SK-N-SH (cell line): ENCODE data around the gene CCDC175.

ENCODE experiments used
- CTCF ChIP-seq: fragments of 200-600 bp; sonication (generic); IDR thresholded peaks from 2 replicates; pipeline ENCODE4 v1.6.1; 2017; ENCODE audit warnings: antibody characterized with exemption, mild to moderate bottlenecking, moderate library complexity
- EP300 ChIP-seq, 2 experiments: IDR thresholded peaks; 2 replicates each; pipeline versions ENCODE4 v1.4.0 to v1.6.1; 2012; ENCODE audit warnings: borderline replicate concordance in 1 of 2, low read depth in 1 of 2, low read length in 1 of 2
- EZH2phosphoT487 ChIP-seq: fragments of 200-600 bp; sonication (generic); IDR thresholded peaks from 2 replicates; pipeline ENCODE4 v1.6.1; 2017; ENCODE audit warnings: low read depth, mixed run types, mild to moderate bottlenecking, antibody characterized with exemption, moderate library complexity, borderline replicate concordance
- GABPA ChIP-seq: IDR thresholded peaks from 2 replicates; pipeline ENCODE4 v1.4.0; 2012; ENCODE audit warnings: low read depth, mild to moderate bottlenecking
- JUND ChIP-seq: IDR thresholded peaks from 2 replicates; pipeline ENCODE4 v1.4.0; 2012
- MAX ChIP-seq: IDR thresholded peaks from 2 replicates; pipeline ENCODE4 v1.4.0; 2012; ENCODE audit warnings: low read depth
- POLR2AphosphoS5 ChIP-seq: IDR thresholded peaks from 2 replicates; pipeline ENCODE4 v1.6.1; 2012; ENCODE audit warnings: low read depth, low read length
- RAD21 ChIP-seq: IDR thresholded peaks from 2 replicates; pipeline ENCODE4 v1.6.1; 2012; ENCODE audit warnings: mild to moderate bottlenecking, low read length
- REST ChIP-seq: IDR thresholded peaks from 2 replicates; pipeline ENCODE4 v1.6.1; 2012; ENCODE audit warnings: mild to moderate bottlenecking, low read depth, low read length, moderate library complexity
- SMC3 ChIP-seq: IDR thresholded peaks from 2 replicates; pipeline ENCODE4 v1.6.1; 2012; ENCODE audit warnings: low read depth, low read length, improper control_type of control experiment
- TAF1 ChIP-seq: IDR thresholded peaks from 2 replicates; pipeline ENCODE4 v1.6.1; 2012; ENCODE audit warnings: low read depth, mild to moderate bottlenecking, low read length, moderate library complexity, borderline replicate concordance
- TEAD4 ChIP-seq: IDR thresholded peaks from 2 replicates; pipeline ENCODE4 v1.4.0; 2012; ENCODE audit warnings: mild to moderate bottlenecking, borderline replicate concordance; ENCODE audit not compliant: insufficient read depth
- USF2 ChIP-seq: fragments of 150-350 bp; IDR thresholded peaks from 2 replicates; pipeline ENCODE4 v1.6.1; 2017; ENCODE audit warnings: antibody characterized with exemption, low read length, low read depth, borderline replicate concordance
- YY1 ChIP-seq: IDR thresholded peaks from 2 replicates; pipeline ENCODE4 v1.4.0; 2012; ENCODE audit warnings: low read depth, mild to moderate bottlenecking

GRCh38 chr14:59583755-59584154 is 7.1 kb upstream of the CCDC175 start:
- TF ChIP-seq CTCF (no peak; the same call in 1 of the 2 replicates), RAD21 (no peak), POLR2AphosphoS5 (no peak), MAX (no peak), JUND (no peak), TEAD4 (no peak), REST (no peak), TAF1 (no peak), YY1 (no peak), SMC3 (no peak), EP300 (IDR thresholded peaks at IDR 0.05; ENCODE audit: borderline replicate concordance in 1 of 2, low read depth in 1 of 2, low read length in 1 of 2) (no peak), EZH2phosphoT487 (no peak), USF2 (no peak), GABPA (no peak)
